ENCODE data around the gene CRIP2.

Gene CRIP2

GRCh38 chr14:105508601-105509000, 34.0 kb downstream of the CRIP2 start:
- Histone ChIP-seq H3K4me1 (ENCODE audit: control insufficient read depth in 1 of 2, insufficient read depth in 1 of 2, low read depth in 1 of 2, low read length in 1 of 2) (no peaks in the 10 kb centered on the region), H3K27me3 (peaks cover 74% of the 10 kb centered on the region), H3K27ac (no peak overlapping the region), H3K36me3 (no peaks in the 10 kb centered on the region), H3K9me3 (no peaks in the 10 kb centered on the region), H3K4me3 (ENCODE audit: low read depth in 1 of 2, low read length in 1 of 2) (no peak overlapping the region)
- no peak for TF ChIP-seq CTCF (IDR thresholded peaks at IDR 0.05)

DNA sequence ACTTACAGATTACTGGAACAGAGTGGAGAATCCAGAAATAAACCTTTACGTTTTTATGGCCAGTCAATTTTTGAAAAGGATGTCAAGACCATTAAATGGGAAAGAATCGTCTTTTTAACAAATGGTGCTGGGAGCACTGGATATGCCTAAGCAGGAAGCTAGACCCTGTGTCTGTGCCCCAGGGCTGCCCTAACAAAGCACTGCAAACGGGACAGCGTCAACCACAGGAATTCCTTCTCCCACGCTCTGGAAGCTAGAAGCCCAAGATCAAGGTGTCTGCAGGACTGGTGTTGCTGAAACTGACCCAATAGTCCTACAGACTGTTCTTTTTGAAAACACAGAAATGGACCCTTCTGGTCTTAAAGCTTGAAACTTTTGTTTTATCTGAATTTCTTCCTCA, 42.5 kb downstream of the CRIP2 start:
- peaks cover 56% of the 10 kb centered on the region for H3K27me3 ChIP-seq
- H3K4me3 ChIP-seq (ENCODE audit: low read depth in 1 of 2, low read length in 1 of 2), result no peak overlapping the region
- no peaks in the 10 kb centered on the region for H3K36me3 ChIP-seq
- TF ChIP-seq CTCF (IDR thresholded peaks at IDR 0.05), result no peak
- no peaks in the 10 kb centered on the region for H3K4me1 ChIP-seq (ENCODE audit: control insufficient read depth in 1 of 2, insufficient read depth in 1 of 2, low read depth in 1 of 2, low read length in 1 of 2)
- no peaks in the 10 kb centered on the region for H3K9me3 ChIP-seq
- no peak overlapping the region for H3K27ac ChIP-seq

GRCh38 chr14:105519946-105520698, 45.5 kb downstream of the CRIP2 start:
- H3K27me3 ChIP-seq, result peaks cover 71% of the 10 kb centered on the region
- TF ChIP-seq CTCF (IDR thresholded peaks at IDR 0.05), result no peak
- no peak overlapping the region for H3K4me3 ChIP-seq (ENCODE audit: low read depth in 1 of 2, low read length in 1 of 2)
- H3K27ac ChIP-seq, result no peak overlapping the region
- no peaks in the 10 kb centered on the region for H3K36me3 ChIP-seq
- no peaks in the 10 kb centered on the region for H3K9me3 ChIP-seq
- no peaks in the 10 kb centered on the region for H3K4me1 ChIP-seq (ENCODE audit: control insufficient read depth in 1 of 2, insufficient read depth in 1 of 2, low read depth in 1 of 2, low read length in 1 of 2)

- H3K27ac ChIP-seq, result no peak overlapping the region
- no peak overlapping the region for H3K4me3 ChIP-seq (ENCODE audit: low read depth in 1 of 2, low read length in 1 of 2)
These were observed 50.7 kb downstream of the CRIP2 start for GRCh38 chr14:105525326-105525725.

GRCh38 chr14:105525861-105526775, 51.5 kb downstream of the CRIP2 start, which contains the start of gene TMEM121:
Gene TMEM121, plus strand, starts transcription at chr14:105526583. Its CDS starts 2,252 bp downstream, at chr14:105528835.
- Histone ChIP-seq H3K4me3 (ENCODE audit: low read depth in 1 of 2, low read length in 1 of 2) (no peak within 1 kb of the TSS), H3K36me3 (no peaks in the 10 kb centered on the region), H3K27ac (no peak within 1 kb of the TSS), H3K9me3 (no peaks in the 10 kb centered on the region), H3K27me3 (peaks cover 94% of the 10 kb centered on the region), H3K4me1 (ENCODE audit: control insufficient read depth in 1 of 2, insufficient read depth in 1 of 2, low read depth in 1 of 2, low read length in 1 of 2) (peaks cover 13 to 25% of the 10 kb centered on the region in 2 experiments)
- TF ChIP-seq CTCF (IDR thresholded peaks at IDR 0.05), result no peak

More at GRCh38 chr14:105525326-105525725, 50.7 kb downstream of the CRIP2 start:
- H3K36me3 ChIP-seq, result no peaks in the 10 kb centered on the region
- H3K27me3 ChIP-seq, result peaks cover 89% of the 10 kb centered on the region
- H3K4me1 ChIP-seq (ENCODE audit: control insufficient read depth in 1 of 2, insufficient read depth in 1 of 2, low read depth in 1 of 2, low read length in 1 of 2), result peaks cover 13 to 25% of the 10 kb centered on the region in 2 experiments
- no peak for TF ChIP-seq CTCF (IDR thresholded peaks at IDR 0.05)
- H3K9me3 ChIP-seq, result no peaks in the 10 kb centered on the region
